Subcutaneous abdominal adipose tissue (tissue), 5 donors: ENCODE data around the gene ZNF48.

Experiments used
- H3K27ac ChIP-seq: one replicate; pipeline ENCODE4 v1.7.0; 2013; ENCODE audit warnings: low read depth, mild to moderate bottlenecking, inconsistent platforms, low read length, moderate library complexity
- H3K27me3 ChIP-seq, 5 donors: one replicate each; pipeline ENCODE4 v1.7.0; 2013; ENCODE audit warnings: low read length in 5 of 5, inconsistent platforms in 1 of 5; ENCODE audit not compliant: control insufficient read depth in 5 of 5, insufficient read depth in 4 of 5
- H3K36me3 ChIP-seq, 5 donors: one replicate each; pipeline ENCODE4 v1.7.0; 2013; ENCODE audit warnings: low read length in 5 of 5; ENCODE audit not compliant: control insufficient read depth in 5 of 5, insufficient read depth in 5 of 5
- H3K4me1 ChIP-seq, 5 donors: one replicate each; pipeline ENCODE4 v1.7.0; 2013; ENCODE audit warnings: low read length in 5 of 5, mild to moderate bottlenecking in 3 of 5, moderate library complexity in 1 of 5; ENCODE audit not compliant: control insufficient read depth in 5 of 5, insufficient read depth in 5 of 5
- H3K4me3 ChIP-seq, 5 donors: one replicate each; pipeline ENCODE4 v1.7.0; 2013; ENCODE audit warnings: low read length in 5 of 5, low read depth in 1 of 5
- H3K9ac ChIP-seq, 5 donors: one replicate each; pipeline ENCODE4 v1.7.0; 2013; ENCODE audit warnings: low read length in 5 of 5, mild to moderate bottlenecking in 4 of 5, moderate library complexity in 3 of 5
- H3K9me3 ChIP-seq, 5 donors: one replicate each; pipeline ENCODE4 v1.7.0; 2013; ENCODE audit warnings: low read length in 5 of 5; ENCODE audit not compliant: control insufficient read depth in 5 of 5
- donor health status: healthy.
- donor health status: healthy.
- donor health status: healthy.
- donor health status: healthy.
- donor health status: healthy.

Gene ZNF48

DNA sequence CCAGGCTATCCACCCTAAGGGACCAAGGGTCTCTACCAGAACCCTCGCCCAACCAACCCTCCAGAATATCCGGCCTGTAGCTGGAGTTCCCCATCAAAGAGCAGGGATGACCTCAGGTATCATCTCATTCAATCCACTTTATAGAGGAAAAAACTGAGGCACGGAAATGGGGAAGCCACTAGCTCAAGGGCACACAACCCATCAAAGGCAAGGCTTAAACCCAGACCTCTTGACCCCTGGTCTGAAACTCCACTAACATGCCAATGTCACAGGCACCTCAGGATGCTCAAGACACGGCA, 26.5 kb upstream of the ZNF48 start:
- Histone ChIP-seq H3K9me3 (no peaks in the 10 kb centered on the region), H3K27ac (peak overlapping the region; percentile 71), H3K27me3 (no peaks in the 10 kb centered on the region), H3K4me3 (peak overlapping the region; percentile 67 to 80 (median 78)), H3K4me1 (peaks cover 14 to 42% (median 39%) of the 10 kb centered on the region in 5 donors), H3K9ac (peak overlapping the region; percentile 79 to 95 (median 88)), H3K36me3 (peaks cover 0 to 24% (median 16%) of the 10 kb centered on the region in 5 donors)

DNA sequence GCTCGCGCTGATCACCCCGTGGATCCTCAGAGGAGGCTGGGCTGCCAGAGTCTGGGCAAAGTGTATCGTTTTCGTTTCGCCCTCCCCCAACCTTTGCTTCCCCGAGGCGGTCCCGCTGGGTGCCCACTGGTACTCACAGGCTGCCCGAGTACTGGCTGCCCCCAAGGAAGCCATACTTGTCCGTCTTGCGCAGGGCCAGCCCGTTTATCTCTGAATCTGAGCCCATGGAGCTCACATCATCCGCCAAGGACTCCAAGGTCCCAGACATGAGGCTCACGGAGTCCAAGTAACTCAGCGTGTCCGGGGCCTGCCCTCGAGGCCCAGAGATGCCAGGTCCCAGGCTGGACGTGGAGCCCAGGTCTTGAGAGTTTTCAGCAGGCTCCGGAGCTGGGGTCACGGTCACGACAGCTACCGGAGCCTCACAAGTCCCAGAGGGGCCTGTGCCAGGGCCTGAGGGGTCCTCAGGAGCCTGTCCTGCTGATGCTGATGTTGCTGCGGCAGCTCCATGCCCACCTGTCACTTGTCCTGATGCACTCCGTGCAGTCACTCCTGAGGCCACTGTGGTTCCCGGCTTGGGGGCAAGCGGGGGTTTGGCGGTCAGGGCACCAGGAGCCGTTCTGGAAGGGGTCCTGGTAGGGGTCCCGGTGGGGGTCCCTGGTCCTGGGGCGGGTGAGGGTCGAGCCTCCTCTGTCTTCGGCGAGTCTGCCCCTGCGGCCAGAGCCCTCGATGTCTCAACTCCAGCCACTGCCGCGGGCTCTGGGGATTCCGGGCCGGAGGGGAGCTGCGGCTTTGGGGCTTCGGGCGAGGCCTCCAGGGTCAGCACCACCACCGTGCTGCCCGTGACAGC, 25.9 kb upstream of the ZNF48 start:
- no peaks in the 10 kb centered on the region for H3K27me3 ChIP-seq
- peak overlapping the region; percentile 79 to 95 (median 88) for H3K9ac ChIP-seq
- no peaks in the 10 kb centered on the region for H3K9me3 ChIP-seq
- peaks cover 14 to 42% (median 39%) of the 10 kb centered on the region in 5 donors for H3K4me1 ChIP-seq
- H3K36me3 ChIP-seq: peaks cover 0 to 19% (median 15%) of the 10 kb centered on the region in 5 donors
- peak overlapping the region; percentile 71 for H3K27ac ChIP-seq
- H3K4me3 ChIP-seq: peak overlapping the region; percentile 67 to 80 (median 78)

DNA sequence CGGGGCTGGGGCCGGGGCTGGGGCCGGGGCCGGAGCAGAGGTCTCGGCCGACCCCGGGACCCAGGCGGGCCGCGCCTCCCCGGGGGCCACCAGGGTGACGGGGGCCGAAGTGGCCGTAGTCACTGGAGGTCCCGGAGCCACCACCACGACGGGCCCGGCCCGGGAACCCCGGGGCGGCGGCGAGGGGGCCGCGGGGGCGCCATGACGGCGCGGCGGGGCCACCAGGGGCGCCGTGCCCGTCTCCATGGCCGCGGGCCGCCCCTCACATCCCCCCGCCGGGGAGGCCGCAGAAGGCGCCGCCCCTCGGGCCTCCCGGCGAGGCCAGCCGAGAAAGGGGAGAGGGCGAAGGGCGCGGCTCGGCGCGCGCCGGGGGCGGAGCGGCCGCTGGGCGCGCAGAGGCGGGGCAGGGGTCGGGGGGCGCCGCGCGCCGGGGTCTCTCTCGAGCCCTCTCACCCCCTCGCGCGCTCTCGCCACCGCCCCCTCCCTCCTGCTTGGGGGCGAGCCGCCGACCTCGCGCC, 25.2 kb upstream of the ZNF48 start:
- Histone ChIP-seq H3K27ac (peak overlapping the region; percentile 71), H3K4me1 (peaks cover 14 to 42% (median 39%) of the 10 kb centered on the region in 5 donors), H3K27me3 (no peaks in the 10 kb centered on the region), H3K9ac (peak overlapping the region in 3 of 5 donors; percentile 88 to 95 (median 89)), H3K36me3 (peaks cover 0 to 12% (median 9%) of the 10 kb centered on the region in 5 donors), H3K4me3 (peak overlapping the region in 4 of 5 donors; percentile 67 to 80 (median 76)), H3K9me3 (no peaks in the 10 kb centered on the region)

DNA sequence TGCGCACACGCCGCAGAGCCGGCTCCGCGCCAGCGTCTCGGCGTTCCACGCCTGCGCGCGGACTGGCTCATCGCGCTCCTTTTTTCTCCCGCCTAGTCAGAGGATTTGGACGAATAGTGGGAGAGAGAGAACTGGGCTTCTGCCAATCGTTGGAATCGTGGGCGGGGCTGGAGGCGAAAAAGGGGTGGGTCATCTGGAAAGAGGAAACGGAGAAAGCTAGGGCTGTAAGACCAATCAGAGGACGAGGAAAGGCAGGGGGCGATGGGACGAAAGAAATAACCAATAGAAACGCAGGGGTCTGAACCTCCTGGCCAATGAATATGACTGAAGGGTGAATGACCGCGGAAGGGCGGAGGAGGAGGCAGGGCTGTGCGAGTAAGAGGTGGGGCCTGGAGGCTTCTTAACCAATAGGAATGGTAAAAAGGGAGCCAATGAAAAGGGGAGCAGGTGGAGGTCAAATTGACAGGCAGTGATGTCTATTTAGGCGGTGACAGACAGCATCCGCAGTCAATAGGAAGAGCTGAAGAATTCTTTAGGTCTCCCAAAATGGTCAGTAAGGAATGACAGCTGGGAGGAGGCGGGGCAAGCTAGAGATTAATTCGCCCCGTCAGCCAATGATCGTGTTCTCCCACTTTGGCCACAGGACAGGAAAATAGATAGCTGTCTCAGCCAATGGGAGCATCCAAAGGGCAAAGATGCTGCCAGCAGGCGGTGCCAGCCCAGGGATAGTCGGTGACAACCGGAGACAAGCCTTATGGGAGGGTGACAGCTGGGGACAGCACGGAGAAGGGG, 24.6 kb upstream of the ZNF48 start, which contains the start of gene TBC1D10B:
TSS of gene TBC1D10B (minus strand) at position 39 of the 792 bp plus-strand sequence. CDS start 311 bp downstream, outside the sequence.
- Histone ChIP-seq H3K27me3 (no peaks in the 10 kb centered on the region), H3K36me3 (peaks cover 0 to 6% (median 2%) of the 10 kb centered on the region in 5 donors), H3K9ac (peak within 1 kb of the TSS; percentile 79 to 95 (median 88)), H3K4me3 (peak within 1 kb of the TSS; percentile 73 to 80 (median 79)), H3K27ac (peak within 1 kb of the TSS; percentile 71), H3K4me1 (peaks cover 14 to 40% (median 39%) of the 10 kb centered on the region in 5 donors), H3K9me3 (no peaks in the 10 kb centered on the region)

DNA sequence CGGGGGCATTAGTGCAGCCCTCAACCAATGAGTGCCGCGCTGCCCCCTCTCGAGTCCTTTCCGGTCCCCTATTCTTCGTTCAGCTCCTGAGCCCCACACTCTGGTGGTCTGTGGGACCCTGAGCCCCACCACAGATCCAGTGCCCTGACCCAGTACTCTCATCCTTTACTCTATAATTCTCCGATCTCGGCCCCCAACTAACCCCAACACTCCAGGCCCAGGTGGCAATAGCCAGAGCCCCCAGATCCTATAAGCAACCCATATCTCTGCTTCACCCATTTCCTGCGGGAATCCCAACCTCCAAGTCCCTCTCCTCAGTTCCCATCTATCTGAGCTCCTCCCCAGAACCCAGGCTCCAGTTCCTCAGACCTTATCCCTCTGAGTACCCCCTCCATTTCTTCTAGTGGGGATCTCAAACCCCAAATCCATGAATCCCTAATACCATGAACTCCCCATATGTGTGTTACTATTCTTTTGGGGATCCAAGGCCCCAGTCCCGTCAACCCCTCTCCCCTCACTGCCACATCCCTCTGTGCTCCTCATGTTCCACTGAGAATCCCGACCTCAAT, 23.9 kb upstream of the ZNF48 start:
- H3K27me3 ChIP-seq: no peaks in the 10 kb centered on the region
- peak overlapping the region; percentile 64 to 79 (median 71) for H3K4me3 ChIP-seq
- no peaks in the 10 kb centered on the region for H3K9me3 ChIP-seq
- peak overlapping the region; percentile 62 for H3K27ac ChIP-seq
- H3K36me3 ChIP-seq: peaks cover 0 to 3% (median 0%) of the 10 kb centered on the region in 5 donors
- peak overlapping the region in 3 of 5 donors; percentile 54 to 66 (median 60) for H3K9ac ChIP-seq
- peaks cover 14 to 40% (median 39%) of the 10 kb centered on the region in 5 donors for H3K4me1 ChIP-seq

DNA sequence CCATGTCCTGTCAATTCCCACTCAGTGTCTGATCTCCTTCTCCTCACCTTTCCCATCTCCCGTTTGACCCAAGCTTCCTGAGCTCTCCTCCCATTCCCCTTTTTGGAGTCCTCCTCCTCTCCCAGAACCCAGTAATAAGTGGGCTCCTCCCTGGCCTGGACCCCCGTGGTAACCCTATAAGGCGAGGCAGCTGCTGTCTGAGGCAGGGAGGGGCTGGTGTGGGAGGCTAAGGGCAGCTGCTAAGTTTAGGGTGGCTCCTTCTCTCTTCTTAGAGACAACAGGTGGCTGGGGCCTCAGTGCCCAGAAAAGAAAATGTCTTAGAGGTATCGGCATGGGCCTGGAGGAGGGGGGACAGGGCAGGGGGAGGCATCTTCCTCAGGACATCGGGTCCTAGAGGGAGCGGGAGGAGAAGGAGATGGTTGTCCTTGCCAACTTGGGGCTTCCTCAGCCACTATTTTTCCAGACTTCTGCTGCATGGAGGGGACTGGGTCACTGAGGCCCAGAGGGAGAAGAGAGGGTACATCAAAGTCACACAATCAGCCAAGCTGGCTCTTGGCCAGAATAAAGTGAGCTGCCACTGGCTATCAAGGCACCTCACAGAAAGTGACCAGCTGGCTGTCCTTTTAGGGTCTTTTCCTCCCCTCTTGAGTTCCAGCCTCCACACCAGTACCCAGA, 23.0 kb upstream of the ZNF48 start:
- Histone ChIP-seq H3K27me3 (no peaks in the 10 kb centered on the region), H3K9ac (no peak overlapping the region), H3K4me3 (no peak overlapping the region), H3K9me3 (no peaks in the 10 kb centered on the region), H3K36me3 (no peaks in the 10 kb centered on the region), H3K4me1 (peaks cover 14 to 35% (median 33%) of the 10 kb centered on the region in 5 donors), H3K27ac (no peak overlapping the region)

DNA sequence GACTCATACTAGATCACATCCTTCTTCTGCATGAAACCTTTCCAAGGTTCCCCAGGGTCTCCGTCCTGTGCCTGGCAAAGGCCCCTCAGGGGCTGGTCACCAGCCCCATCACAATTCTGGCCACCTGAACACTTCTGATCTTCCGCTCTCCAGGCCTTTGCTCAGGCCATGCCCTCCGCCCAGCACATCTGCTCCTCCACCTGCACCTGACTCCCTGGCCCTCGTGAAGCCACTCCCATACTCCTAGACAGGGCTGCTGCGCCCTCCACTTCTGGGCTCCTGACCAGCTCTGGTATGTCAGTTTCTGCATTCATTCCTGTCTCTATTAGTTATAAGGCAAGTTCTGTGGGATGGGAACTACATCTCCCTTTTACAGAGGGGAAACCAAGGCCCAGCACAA, 22.5 kb upstream of the ZNF48 start:
- no peak overlapping the region for H3K9ac ChIP-seq
- H3K27ac ChIP-seq: no peak overlapping the region
- no peaks in the 10 kb centered on the region for H3K27me3 ChIP-seq
- no peak overlapping the region for H3K4me3 ChIP-seq
- H3K36me3 ChIP-seq: no peaks in the 10 kb centered on the region
- peaks cover 10 to 35% (median 33%) of the 10 kb centered on the region in 5 donors for H3K4me1 ChIP-seq
- no peaks in the 10 kb centered on the region for H3K9me3 ChIP-seq

DNA sequence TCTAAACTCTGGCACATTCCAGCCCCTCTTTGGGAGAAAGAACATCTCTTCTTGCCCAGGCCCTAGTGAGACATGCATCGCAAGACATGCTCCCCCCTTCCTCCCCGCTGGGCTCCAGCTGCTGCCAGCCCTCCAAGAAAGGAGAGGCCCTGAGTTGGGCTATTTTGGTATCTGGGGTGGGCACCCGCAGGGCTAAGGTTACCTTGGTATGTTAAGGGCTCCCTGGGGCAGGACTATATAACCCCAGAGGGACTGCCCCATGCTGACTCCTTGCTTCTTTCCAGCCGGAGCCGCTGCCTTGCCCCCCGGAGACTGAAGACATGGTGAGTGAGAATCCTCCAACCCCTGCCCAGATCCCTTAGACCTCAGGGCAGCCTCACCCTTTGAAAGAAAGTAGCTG, 20.7 kb upstream of the ZNF48 start, which contains the start of gene MYL11:
TSS of gene MYL11 (plus strand) at position 265 of the 400 bp plus-strand sequence. CDS start at position 321, 56 bp downstream.
- Histone ChIP-seq H3K27me3 (no peaks in the 10 kb centered on the region), H3K9me3 (no peaks in the 10 kb centered on the region), H3K9ac (no peak within 1 kb of the TSS), H3K4me3 (no peak within 1 kb of the TSS), H3K27ac (no peak within 1 kb of the TSS), H3K4me1 (peaks cover 0 to 31% (median 25%) of the 10 kb centered on the region in 5 donors), H3K36me3 (no peaks in the 10 kb centered on the region)

DNA sequence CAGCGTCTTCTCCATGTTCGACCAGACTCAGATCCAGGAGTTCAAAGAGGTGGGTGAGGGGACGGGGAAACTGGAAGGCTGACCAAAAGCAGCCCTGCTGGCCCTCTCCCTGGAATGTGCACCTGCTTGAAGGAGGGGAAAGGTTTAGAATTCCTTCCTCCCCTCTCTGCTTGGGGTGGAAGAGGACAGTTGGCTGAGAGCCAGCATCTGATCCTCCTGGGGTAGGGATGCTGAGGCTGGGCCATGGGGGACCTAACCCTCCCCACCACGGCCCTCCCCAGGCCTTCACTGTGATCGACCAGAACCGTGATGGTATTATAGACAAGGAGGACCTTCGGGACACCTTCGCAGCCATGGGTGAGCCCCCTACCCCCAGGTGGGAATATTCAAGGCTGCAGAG, 19.4 kb upstream of the ZNF48 start:
- Histone ChIP-seq H3K9me3 (no peaks in the 10 kb centered on the region), H3K27ac (no peak overlapping the region), H3K4me1 (peaks cover 0 to 29% (median 23%) of the 10 kb centered on the region in 5 donors), H3K27me3 (no peaks in the 10 kb centered on the region), H3K4me3 (no peak overlapping the region), H3K9ac (no peak overlapping the region), H3K36me3 (no peaks in the 10 kb centered on the region)
